ENCODE data around the gene SCART1.
"Not testable (repeated sequence)": the region's sequence is repeated elsewhere in the genome, so short reads cannot be mapped to it uniquely, and the experiment has no call there.

Gene SCART1

GRCh38 chr10:133453516-133454203, at the start of gene SCART1:
TSS of gene SCART1 (plus strand) at chr10:133453945. CDS start at chr10:133453998, 53 bp downstream.
- DNase-seq (ENCODE audit: low spot score) = no peak

- no peak for DNase-seq (ENCODE audit: low spot score)
Measured at GRCh38 chr10:133405272-133405671, 48.5 kb upstream of the SCART1 start.

DNA sequence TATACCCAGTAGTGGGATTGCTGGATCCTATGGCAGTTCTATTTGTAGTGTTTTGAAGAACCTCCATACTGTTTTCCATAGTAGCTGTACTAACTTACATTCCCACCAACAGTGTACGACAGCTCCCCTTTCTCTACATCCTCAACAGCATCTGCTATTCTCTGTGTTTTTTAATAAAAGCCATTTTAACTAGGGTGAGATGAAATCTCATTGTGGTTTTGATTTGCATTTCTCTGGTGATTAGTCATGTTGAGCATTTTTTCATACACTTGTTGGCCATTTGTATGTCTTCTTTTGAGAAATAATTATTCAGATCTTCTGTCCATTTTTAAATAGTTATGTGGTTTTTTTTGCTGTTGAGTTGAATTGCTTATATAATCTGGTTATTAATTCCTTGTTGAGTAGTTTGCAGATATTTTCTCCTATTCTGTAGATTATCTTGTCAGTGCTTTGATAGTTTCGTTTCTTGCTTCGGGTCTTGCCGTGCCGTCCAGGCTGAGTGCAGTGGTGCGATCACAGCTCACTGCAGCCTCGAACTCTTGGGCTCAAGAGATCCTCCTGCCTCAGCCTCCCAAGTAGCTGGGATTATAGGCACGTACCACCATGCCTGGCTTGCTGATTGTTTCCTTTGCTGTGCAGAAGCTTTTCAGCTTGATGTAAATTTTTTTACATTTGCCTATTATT, 47.8 kb upstream of the SCART1 start:
- DNase-seq (ENCODE audit: low spot score) = no peak

- no peak for DNase-seq (ENCODE audit: low spot score)
Measured at GRCh38 chr10:133411523-133412380, 42.0 kb upstream of the SCART1 start.

- no peak for DNase-seq (ENCODE audit: low spot score)
Measured at GRCh38 chr10:133412381-133412711, 41.4 kb upstream of the SCART1 start.

GRCh38 chr10:133414401-133414800, 39.3 kb upstream of the SCART1 start:
- not testable (repeated sequence) for DNase-seq (ENCODE audit: low spot score)

DNA sequence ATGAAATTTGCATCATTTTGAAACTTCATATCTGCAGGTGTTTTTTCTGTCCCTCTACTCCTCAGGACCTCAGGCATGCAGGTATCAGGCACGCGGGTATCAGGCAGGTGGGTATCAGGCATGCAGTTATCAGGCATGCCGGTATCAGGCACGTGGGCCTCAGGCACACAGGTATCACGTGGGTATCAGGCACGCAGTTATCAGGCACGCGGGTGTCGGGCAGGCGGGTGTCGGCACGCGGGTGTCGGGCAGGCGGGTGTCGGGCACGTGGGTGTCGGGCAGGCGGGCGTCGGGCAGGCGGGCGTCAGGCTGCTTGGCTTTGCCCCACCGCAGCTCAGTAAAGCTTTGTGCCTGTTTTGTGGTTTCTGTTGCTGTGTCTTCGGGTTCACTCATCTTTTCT, 38.0 kb upstream of the SCART1 start:
- no peak for DNase-seq (ENCODE audit: low spot score)

GRCh38 chr10:133418289-133418993, 35.3 kb upstream of the SCART1 start:
- DNase-seq (ENCODE audit: low spot score) = no peak

DNA sequence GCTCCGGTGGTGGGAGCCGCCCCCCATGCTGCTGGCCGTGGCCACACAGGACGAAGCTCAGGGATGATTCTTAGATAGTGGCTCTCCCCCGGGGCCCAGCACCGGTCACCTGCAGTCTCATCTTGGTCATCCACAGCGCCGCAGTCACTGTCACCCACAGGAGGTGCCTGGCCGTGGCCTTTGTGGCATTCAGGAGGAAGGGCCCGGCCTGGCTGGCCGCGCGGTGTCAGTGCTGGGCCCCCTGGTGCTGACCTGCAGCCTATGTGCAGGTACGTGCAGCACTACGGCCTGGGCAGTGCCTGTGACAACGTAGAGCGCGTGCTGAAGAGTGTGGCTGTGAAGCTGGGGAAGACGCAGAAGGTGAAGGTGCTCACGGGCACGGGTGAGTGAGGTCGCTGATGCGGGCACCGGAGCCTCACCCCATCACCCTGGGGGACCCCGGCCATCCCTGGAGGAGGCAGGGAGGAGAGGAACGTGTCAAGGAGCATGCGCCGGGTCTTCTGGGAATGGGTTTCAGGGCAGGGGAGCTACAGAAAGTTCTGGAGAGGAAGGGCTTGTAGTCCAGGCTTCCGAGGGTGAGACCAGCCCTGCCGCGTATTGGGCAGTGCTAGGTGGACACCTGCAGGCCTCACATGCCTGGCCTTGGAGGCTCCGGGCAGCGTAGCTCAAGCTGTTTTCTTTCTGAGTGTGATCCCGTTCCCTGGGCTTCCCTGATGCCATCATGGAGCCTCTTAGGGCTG, 34.4 kb upstream of the SCART1 start:
- DNase-seq (ENCODE audit: low spot score) = no peak

DNA sequence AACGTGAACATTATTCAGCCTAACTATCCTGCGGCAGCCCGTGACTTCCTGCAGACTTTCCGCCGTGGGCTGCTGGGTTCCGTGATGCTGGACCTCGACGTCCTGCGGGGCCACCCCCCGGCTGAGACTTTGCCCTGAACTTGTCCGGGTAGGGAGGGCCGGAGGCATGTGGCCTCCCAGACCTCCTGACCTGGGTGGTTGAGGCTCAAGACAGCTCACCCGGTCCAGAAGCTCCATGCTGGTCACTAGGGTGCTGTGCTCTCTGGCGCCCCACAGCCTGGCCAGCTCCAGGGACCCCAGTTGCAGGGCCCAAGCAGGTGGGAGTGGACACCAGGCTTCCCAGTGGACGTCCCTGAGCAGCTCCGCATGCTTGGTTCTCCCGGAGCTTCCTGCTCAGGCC, 33.7 kb upstream of the SCART1 start:
- no peak for DNase-seq (ENCODE audit: low spot score)

- DNase-seq (ENCODE audit: low spot score) = no peak
Measured at GRCh38 chr10:133420579-133420978, 33.2 kb upstream of the SCART1 start.

DNA sequence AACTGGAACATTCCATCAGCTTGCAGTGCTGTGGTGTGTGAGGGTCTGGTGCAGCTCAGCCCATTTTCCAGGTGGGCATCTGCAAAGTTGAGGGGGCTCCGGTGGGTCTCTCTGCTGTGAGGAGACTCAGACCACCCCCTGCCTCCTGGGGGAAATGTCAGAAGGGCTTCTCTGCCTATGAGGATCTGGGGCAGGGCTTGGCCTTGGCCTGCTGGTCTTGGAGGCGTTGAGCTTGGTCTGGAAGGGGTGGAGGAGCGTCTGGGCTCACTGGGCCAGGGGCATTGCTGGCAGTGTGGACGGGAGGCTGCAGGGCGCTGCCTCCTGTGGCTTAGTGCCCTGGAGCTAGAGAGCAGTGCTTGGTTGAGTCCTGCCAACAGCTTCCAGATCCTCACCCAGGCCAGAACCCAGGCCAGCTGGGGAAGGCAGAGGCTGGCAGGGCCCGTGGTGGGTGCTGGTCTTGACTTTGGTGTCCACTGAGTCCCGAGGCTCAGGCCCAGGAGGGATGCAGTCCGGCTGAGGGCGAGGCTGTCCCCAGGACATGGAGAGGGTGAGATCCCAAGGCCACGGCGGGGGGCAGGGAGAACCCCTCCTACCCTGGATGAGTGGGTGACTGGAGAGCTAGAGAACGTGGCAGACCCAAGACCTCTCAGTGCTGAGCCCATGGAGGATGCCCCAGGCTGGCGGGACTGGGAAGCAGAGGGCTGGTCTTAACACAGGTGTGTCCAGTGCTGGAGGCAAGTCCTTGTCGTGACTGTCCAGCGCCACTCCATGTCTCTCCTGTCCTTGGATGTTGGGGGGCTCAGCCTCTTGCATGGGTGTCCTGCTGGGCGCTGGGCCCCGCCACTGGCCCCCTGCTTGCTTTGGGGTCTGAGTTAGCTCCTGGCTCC, 32.2 kb upstream of the SCART1 start:
- no peak for DNase-seq (ENCODE audit: low spot score)

- DNase-seq (ENCODE audit: low spot score) = no peak
Measured at GRCh38 chr10:133422223-133422806, 31.4 kb upstream of the SCART1 start.

GRCh38 chr10:133422807-133423771, 30.7 kb upstream of the SCART1 start:
- no peak for DNase-seq (ENCODE audit: low spot score)

DNA sequence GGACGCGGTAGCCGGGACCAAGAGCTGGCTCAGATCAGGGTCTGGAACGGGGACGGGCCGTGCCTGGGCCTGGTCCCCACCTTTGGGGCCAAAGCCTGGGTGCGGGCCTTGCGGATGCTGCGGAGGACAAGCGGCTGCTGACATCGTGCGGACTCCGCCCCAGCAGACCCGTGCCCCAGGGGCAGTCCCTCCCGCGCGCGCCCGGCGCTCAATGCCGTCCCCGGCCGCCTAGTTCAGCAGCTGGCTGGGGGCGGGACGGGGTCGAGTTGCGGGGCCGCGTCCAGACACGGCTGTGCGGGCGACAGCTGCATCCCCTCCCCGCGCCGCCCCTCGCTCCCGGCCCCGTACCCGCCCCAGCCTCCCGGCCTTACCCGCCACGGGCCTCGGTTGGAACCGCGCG, 29.6 kb upstream of the SCART1 start:
- DNase-seq (ENCODE audit: low spot score) = not testable (repeated sequence)

- not testable (repeated sequence) for DNase-seq (ENCODE audit: low spot score)
Measured at GRCh38 chr10:133424601-133425000, 29.1 kb upstream of the SCART1 start, which contains the start of gene SPRN. TSS of gene SPRN (minus strand) at chr10:133424625. CDS start at chr10:133423681, 944 bp downstream.

DNA sequence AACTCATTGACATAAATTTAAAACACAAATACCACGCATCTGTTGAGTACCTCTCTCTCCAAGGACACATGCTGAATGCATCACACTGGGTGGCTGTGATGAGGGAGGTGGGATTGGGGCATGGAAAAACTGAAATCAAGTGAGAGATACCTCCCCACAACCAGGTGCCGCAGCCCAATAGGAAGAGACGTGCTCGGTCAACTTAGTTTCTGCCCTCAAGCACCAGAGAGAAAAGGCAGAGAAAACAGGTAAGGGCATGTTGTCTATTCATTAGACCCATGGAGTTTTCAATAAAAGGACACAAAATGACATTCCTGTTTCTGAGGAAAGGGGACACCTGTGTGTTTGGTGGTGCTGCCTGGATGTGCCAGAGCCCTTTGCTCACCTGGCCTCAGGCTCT, 24.2 kb upstream of the SCART1 start:
- not testable (repeated sequence) for DNase-seq (ENCODE audit: low spot score)

GRCh38 chr10:133431888-133432613, 21.7 kb upstream of the SCART1 start:
- not testable (repeated sequence) for DNase-seq (ENCODE audit: low spot score)
